HepG2 (cell line): Measurements from ENCODE around the gene TDRD1. TPM values are rescaled to one million over a fixed set of nuclear protein-coding genes. Genes with fewer than 3 reads are reported as not detected.

Source experiments
- AKAP8 ChIP-seq: sonication (generic); formaldehyde crosslinking; IDR thresholded peaks from 2 replicates; pipeline ENCODE4 v1.5.1; 2020; ENCODE audit warnings: mild to moderate bottlenecking, missing genetic modification reagents
- ARNTL ChIP-seq: sonication (generic); formaldehyde crosslinking; IDR thresholded peaks from 2 replicates; pipeline ENCODE4 v1.4.0; 2020; ENCODE audit warnings: mild to moderate bottlenecking, missing genetic modification reagents
- CBX5 ChIP-seq: sonication (generic); formaldehyde crosslinking; IDR thresholded peaks from 2 replicates; pipeline ENCODE4 v1.4.0; 2020; ENCODE audit warnings: missing genetic modification reagents, borderline replicate concordance
- CENPBD1 ChIP-seq: sonication (generic); formaldehyde crosslinking; IDR thresholded peaks from 2 replicates; pipeline ENCODE4 v1.8.0; 2022; ENCODE audit warnings: missing genetic modification reagents, low read depth, mild to moderate bottlenecking, borderline replicate concordance
- ELF4 ChIP-seq: sonication (generic); formaldehyde crosslinking; IDR thresholded peaks from 2 replicates; pipeline ENCODE4 v1.5.0; 2020; ENCODE audit warnings: missing genetic modification reagents, mild to moderate bottlenecking, moderate library complexity, borderline replicate concordance
- ELK4 ChIP-seq: sonication (generic); formaldehyde crosslinking; IDR thresholded peaks from 2 replicates; pipeline ENCODE4 v1.9.0; 2021; ENCODE audit warnings: missing genetic modification reagents, borderline replicate concordance
- EZH2 ChIP-seq: conservative IDR thresholded peaks from 2 replicates; pipeline ENCODE4 v1.6.1; 2012; ENCODE audit warnings: mild to moderate bottlenecking, low read depth, low read length, moderate library complexity
- FOSL2 ChIP-seq: sonication (generic); formaldehyde crosslinking; IDR thresholded peaks from 2 replicates; pipeline ENCODE4 v1.4.0; 2020; ENCODE audit warnings: missing genetic modification reagents
- HDAC1 ChIP-seq: sonication (generic); formaldehyde crosslinking; IDR thresholded peaks from 2 replicates; pipeline ENCODE4 v1.5.1; 2020; ENCODE audit warnings: mild to moderate bottlenecking, missing genetic modification reagents
- HOXA9 ChIP-seq: sonication (generic); formaldehyde crosslinking; IDR thresholded peaks from 2 replicates; pipeline ENCODE4 v1.8.1; 2022; ENCODE audit warnings: missing genetic modification reagents, mild to moderate bottlenecking, moderate library complexity, borderline replicate concordance
- MBNL3 ChIP-seq: fragments of 250-450 bp; sonication (Bioruptor Pico); conservative IDR thresholded peaks from 2 replicates; pipeline ENCODE4 v1.8.0; 2022; ENCODE audit warnings: mild to moderate bottlenecking, inconsistent platforms
- MXD3 ChIP-seq: IDR thresholded peaks from 2 replicates; pipeline ENCODE4 v1.6.1; 2016; ENCODE audit warnings: mild to moderate bottlenecking, missing biosample characterization, missing genetic modification reagents
- NFKBIZ ChIP-seq: IDR thresholded peaks from 2 replicates; pipeline ENCODE4 v1.6.1; 2018; ENCODE audit warnings: missing genetic modification reagents, missing compliant biosample characterization
- NR1H2 ChIP-seq: sonication (generic); formaldehyde crosslinking; IDR thresholded peaks from 2 replicates; pipeline ENCODE4 v1.8.1; 2022; ENCODE audit warnings: low read depth, missing genetic modification reagents, borderline replicate concordance
- PRPF4 ChIP-seq: fragments of 200-400 bp; formaldehyde crosslinking; IDR thresholded peaks from 2 replicates; pipeline ENCODE4 v1.6.1; 2016; ENCODE audit warnings: low read length, low read depth; ENCODE audit not compliant: poor library complexity, severe bottlenecking
- SNAPC2 ChIP-seq: sonication (generic); formaldehyde crosslinking; IDR thresholded peaks from 2 replicates; pipeline ENCODE4 v1.8.1; 2022; ENCODE audit warnings: mild to moderate bottlenecking, missing genetic modification reagents
- SP140L ChIP-seq: sonication (generic); formaldehyde crosslinking; IDR thresholded peaks from 2 replicates; pipeline ENCODE4 v1.4.0; 2020; ENCODE audit warnings: missing genetic modification reagents, borderline replicate concordance
- TBX2 ChIP-seq: sonication (generic); formaldehyde crosslinking; IDR thresholded peaks from 2 replicates; pipeline ENCODE4 v1.5.0; 2020; ENCODE audit warnings: missing genetic modification reagents, mild to moderate bottlenecking, borderline replicate concordance
- TRIM24 ChIP-seq: sonication (generic); formaldehyde crosslinking; IDR thresholded peaks from 2 replicates; pipeline ENCODE4 v1.8.0; 2022; ENCODE audit warnings: mild to moderate bottlenecking, missing genetic modification reagents
- U2AF2 ChIP-seq: fragments of 200-400 bp; formaldehyde crosslinking; IDR thresholded peaks from 2 replicates; pipeline ENCODE4 v1.6.1; 2017; ENCODE audit warnings: low read depth, mild to moderate bottlenecking, low read length
- ZNF512 ChIP-seq: sonication (generic); formaldehyde crosslinking; IDR thresholded peaks from 2 replicates; pipeline ENCODE4 v1.4.0; 2020; ENCODE audit warnings: mild to moderate bottlenecking, missing genetic modification reagents
- ZNF660 ChIP-seq: sonication (generic); formaldehyde crosslinking; IDR thresholded peaks from 2 replicates; pipeline ENCODE4 v1.5.1; 2020; ENCODE audit warnings: mild to moderate bottlenecking, low read depth, missing genetic modification reagents, borderline replicate concordance
- ZNF691 ChIP-seq: sonication (generic); formaldehyde crosslinking; IDR thresholded peaks from 2 replicates; pipeline ENCODE4 v1.4.0; 2020; ENCODE audit warnings: missing genetic modification reagents, low read depth, mild to moderate bottlenecking, borderline replicate concordance
- ZNF720 ChIP-seq: sonication (generic); formaldehyde crosslinking; IDR thresholded peaks from 2 replicates; pipeline ENCODE4 v1.4.0; 2020; ENCODE audit warnings: missing genetic modification reagents
- ZNF792 ChIP-seq: IDR thresholded peaks from 2 replicates; pipeline ENCODE4 v1.6.1; 2016
- ZSCAN31 ChIP-seq: sonication (generic); formaldehyde crosslinking; IDR thresholded peaks from 2 replicates; pipeline ENCODE4 v1.5.0; 2020; ENCODE audit warnings: low read depth, mild to moderate bottlenecking, missing genetic modification reagents
- polyA plus RNA-seq, 8 experiments: library from polyadenylated mRNA; depleted of rRNA in 3 of 8; stranded (reverse) in 7 of 8; unstranded in 1 of 8; fragments of >200 nt; fragmentation: Illumina TruSeq in 4 of 8; extraction: Trizol in 4 of 8; gene quantifications; 2 replicates each; pipeline versions ENCODE4 v1.2.1 to v1.2.3, GENCODE V29; 2011 to 2016; ENCODE audit warnings: low read depth in 4 of 8, missing spikeins in 1 of 8, mixed read lengths in 1 of 8; ENCODE audit not compliant: insufficient read depth in 1 of 8
- total RNA-seq, 5 experiments: library from RNA; depleted of rRNA; stranded (reverse); fragments of >200 nt; fragmentation: Illumina TruSeq; extraction: Trizol; gene quantifications; 2 replicates each; pipeline ENCODE4 v1.2.3, GENCODE V29; 2016; ENCODE audit warnings: low read depth in 1 of 5

The TDRD1 gene
- total and polyA plus RNA-seq, 2 of the 13 experiments (the other 11 are each of a cell fraction or from before 2014, with no cell fraction given) = not detected

GRCh38 chr10:114173921-114174694 lies 5.0 kb upstream of the TDRD1 start, which contains the start of gene CCDC186 (continued):
- TF ChIP-seq EZH2 (no peak), ZNF691 (no peak), NFKBIZ (no peak), U2AF2 (no peak), SNAPC2 (no peak), ARNTL (CRISPR knock-in tag) (no peak), MXD3 (CRISPR knock-in tag) (peak; percentile 64; the same call in 1 of the 2 replicates), ELK4 (CRISPR knock-in tag) (no peak), ZNF720 (CRISPR knock-in tag) (no peak), ZNF512 (no peak), CENPBD1 (CRISPR knock-in tag) (no peak), HOXA9 (CRISPR knock-in tag) (no peak), AKAP8 (CRISPR knock-in tag) (no peak), SP140L (CRISPR knock-in tag) (no peak), TBX2 (CRISPR knock-in tag) (peak; percentile 82), ZNF660 (CRISPR knock-in tag) (no peak), HDAC1 (CRISPR knock-in tag) (peak; percentile 65), TRIM24 (CRISPR knock-in tag) (no peak), PRPF4 (no peak), ZSCAN31 (CRISPR knock-in tag) (0 out of 2 replicates have a peak, but pooled peaks have one; percentile 26), ZNF792 (CRISPR knock-in tag) (no peak; the same call in 1 of the 2 replicates), FOSL2 (peak; percentile 62; the same call in 1 of the 2 replicates), CBX5 (0 out of 2 replicates have a peak, but pooled peaks have one; percentile 48), MBNL3 (CRISPR knock-in tag) (no peak), NR1H2 (CRISPR knock-in tag) (no peak), ELF4 (CRISPR knock-in tag) (no peak)
